A549 (cell line): ENCODE data around the gene KRTAP12-2. TPM values are rescaled to one million over a fixed set of nuclear protein-coding genes. Genes with fewer than 3 reads are reported as not detected.

Experiments used
- ATAC-seq, 2 experiments: fragments of 200-7000 bp in 1 of 2; fragments of >200 bp in 1 of 2; cut with Nextera tagmentation in 1 of 2; cut with Tn5 transposase in 1 of 2; 3 replicates each; pipeline versions ENCODE4 v1.8.0 to v1.9.1; 2018 to 2020; ENCODE audit warnings: mild to moderate bottlenecking in 1 of 2, moderate library complexity in 1 of 2
- CTCF ChIA-PET: fragments of 300-600 bp; sonication (Branson Sonifier 250); formaldehyde crosslinking; extraction: SDS; loops from one replicate; lab custom pipeline; 2021; ENCODE audit warnings: antibody characterized with exemption, inconsistent platforms; lab: Yijun Ruan, JAX
- POLR2A ChIA-PET: fragments of 350-600 bp; formaldehyde crosslinking; extraction: SDS; loops from one replicate; lab custom pipeline; 2021; ENCODE audit warnings: antibody characterized with exemption, inconsistent platforms; lab: Yijun Ruan, JAX
- DNase-seq, 2 experiments: peaks; one replicate each; pipeline versions ENCODE4 v3.0.0 to v3.0.0-alpha.2; 2011 to 2016; ENCODE audit warnings: low read depth in 1 of 2, low spot score in 1 of 2
- FAIRE-seq: peaks from 2 replicates; lab custom pipeline; 2011; peaks lifted over from hg19 to GRCh38; lab: Jason Lieb, UNC
- H3K27ac ChIP-seq, 2 experiments: fragments of >200 bp; sonication (Bioruptor Twin); formaldehyde crosslinking; 3 replicates each; pipeline ENCODE4 v1.5.1; 2016 to 2017
- H3K4me1 ChIP-seq: fragments of >200 bp; sonication (Bioruptor Twin); formaldehyde crosslinking; 3 replicates; pipeline ENCODE4 v1.6.1; 2016
- H3K4me2 ChIP-seq: fragments of >200 bp; sonication (Bioruptor Twin); formaldehyde crosslinking; 3 replicates; pipeline ENCODE4 v1.6.1; 2016
- H3K4me3 ChIP-seq: fragments of >200 bp; sonication (Bioruptor Twin); formaldehyde crosslinking; 3 replicates; pipeline ENCODE4 v1.5.1; 2016
- H3K9me3 ChIP-seq: fragments of >200 bp; sonication (Bioruptor Twin); formaldehyde crosslinking; 3 replicates; pipeline ENCODE4 v1.6.1; 2016
- CBX2 ChIP-seq: fragments of 200-600 bp; sonication (generic); IDR thresholded peaks from 2 replicates; pipeline ENCODE4 v1.6.1; 2016; ENCODE audit warnings: low read depth, mild to moderate bottlenecking, borderline replicate concordance
- CBX8 ChIP-seq: fragments of 200-600 bp; sonication (generic); IDR thresholded peaks from 2 replicates; pipeline ENCODE4 v1.6.1; 2016
- CEBPB ChIP-seq, 2 experiments: fragments of >200 bp in 1 of 2; sonication (Bioruptor Twin) in 1 of 2; formaldehyde crosslinking in 1 of 2; IDR thresholded peaks; 2 replicates each; pipeline ENCODE4 v1.6.1; 2012 to 2016
- CHD2 ChIP-seq: fragments of 150-350 bp; IDR thresholded peaks from 2 replicates; pipeline ENCODE4 v1.6.1; 2014; ENCODE audit warnings: low read length; ENCODE audit not compliant: partially characterized antibody
- CTCF ChIP-seq: fragments of >200 bp; sonication (Bioruptor Twin); formaldehyde crosslinking; IDR thresholded peaks from 3 replicates; pipeline ENCODE4 v1.5.1; 2016
- EHF ChIP-seq: fragments of 250-450 bp; sonication (Bioruptor Pico); IDR thresholded peaks from 2 replicates; pipeline ENCODE4 v1.5.0; 2020; ENCODE audit warnings: mild to moderate bottlenecking
- ESRRA ChIP-seq: fragments of 150-350 bp; IDR thresholded peaks from 2 replicates; pipeline ENCODE4 v1.6.1; 2014; ENCODE audit warnings: mild to moderate bottlenecking, low read length, borderline replicate concordance
- FOSB ChIP-seq: fragments of 250-450 bp; sonication (Bioruptor Pico); IDR thresholded peaks from 2 replicates; pipeline ENCODE4 v1.5.0; 2020; ENCODE audit warnings: mild to moderate bottlenecking, moderate library complexity
- HDAC2 ChIP-seq: fragments of 200-600 bp; sonication (generic); IDR thresholded peaks from 2 replicates; pipeline ENCODE4 v1.6.1; 2016
- HEYL ChIP-seq: fragments of 250-450 bp; sonication (Bioruptor Pico); IDR thresholded peaks from 2 replicates; pipeline ENCODE4 v1.8.0; 2021; ENCODE audit warnings: mild to moderate bottlenecking, moderate library complexity
- HOXA7 ChIP-seq: fragments of 250-450 bp; sonication (Bioruptor Pico); IDR thresholded peaks from 2 replicates; pipeline ENCODE4 v1.5.0; 2020; ENCODE audit warnings: mild to moderate bottlenecking, moderate library complexity
- JUN ChIP-seq, 2 experiments: fragments of >200 bp; sonication (Bioruptor Twin); formaldehyde crosslinking; IDR thresholded peaks; 2 replicates in 1 of 2; 3 replicates in 1 of 2; pipeline ENCODE4 v1.6.1; 2016 to 2017
- JUNB ChIP-seq: fragments of >200 bp; sonication (Bioruptor Twin); formaldehyde crosslinking; IDR thresholded peaks from 2 replicates; pipeline ENCODE4 v1.6.1; 2016
- KDM1A ChIP-seq: fragments of 200-600 bp; sonication (generic); IDR thresholded peaks from 2 replicates; pipeline ENCODE4 v1.6.1; 2016; ENCODE audit warnings: low read depth, mild to moderate bottlenecking
- KDM5A ChIP-seq: fragments of 200-600 bp; sonication (generic); IDR thresholded peaks from 2 replicates; pipeline ENCODE4 v1.6.1; 2016; ENCODE audit warnings: antibody characterized with exemption, mild to moderate bottlenecking
- MAFK ChIP-seq: fragments of 450-650 bp; IDR thresholded peaks from 2 replicates; pipeline ENCODE4 v1.6.1; 2014; ENCODE audit not compliant: partially characterized antibody
- MYC ChIP-seq: IDR thresholded peaks from 2 replicates; pipeline ENCODE4 v1.6.1; 2012; ENCODE audit warnings: mild to moderate bottlenecking, inconsistent platforms, low read length, improper control_type of control experiment, borderline replicate concordance
- NFE2L2 ChIP-seq: fragments of 150-350 bp; conservative IDR thresholded peaks from 2 replicates; pipeline ENCODE4 v1.6.1; 2014; ENCODE audit warnings: low read length
- RAD21 ChIP-seq, 2 experiments: fragments of >200 bp in 1 of 2; sonication (Bioruptor Twin) in 1 of 2; formaldehyde crosslinking in 1 of 2; IDR thresholded peaks in 1 of 2; conservative IDR thresholded peaks in 1 of 2; 2 replicates in 1 of 2; 3 replicates in 1 of 2; pipeline ENCODE4 v1.6.1; 2012 to 2018; ENCODE audit warnings: inconsistent platforms in 1 of 2
- RNF2 ChIP-seq: fragments of 200-600 bp; sonication (generic); IDR thresholded peaks from 2 replicates; pipeline ENCODE4 v1.6.1; 2016; ENCODE audit warnings: low read depth, mild to moderate bottlenecking, antibody characterized with exemption, moderate library complexity, borderline replicate concordance
- SREBF2 ChIP-seq: fragments of 450-650 bp; IDR thresholded peaks from 2 replicates; pipeline ENCODE4 v1.6.1; 2014; ENCODE audit warnings: mild to moderate bottlenecking, moderate library complexity
- TFCP2L1 ChIP-seq: fragments of 250-450 bp; sonication (Bioruptor Pico); IDR thresholded peaks from 2 replicates; pipeline ENCODE4 v1.5.0; 2021; ENCODE audit warnings: mild to moderate bottlenecking
- USF2 ChIP-seq: fragments of 450-650 bp; IDR thresholded peaks from 2 replicates; pipeline ENCODE4 v1.6.1; 2014; ENCODE audit warnings: antibody characterized with exemption
- ZC3H11A ChIP-seq: fragments of 450-650 bp; IDR thresholded peaks from 2 replicates; pipeline ENCODE4 v1.6.1; 2014; ENCODE audit warnings: antibody characterized with exemption, mild to moderate bottlenecking
- ZFP36 ChIP-seq: fragments of 450-650 bp; IDR thresholded peaks from 2 replicates; pipeline ENCODE4 v1.6.1; 2014; ENCODE audit warnings: borderline replicate concordance; ENCODE audit not compliant: partially characterized antibody
- ZNF302 ChIP-seq: fragments of 250-450 bp; sonication (Bioruptor Pico); IDR thresholded peaks from 2 replicates; pipeline ENCODE4 v1.9.0; 2021; ENCODE audit warnings: inconsistent platforms, mild to moderate bottlenecking, moderate library complexity
- ZSCAN20 ChIP-seq: fragments of 250-450 bp; sonication (Bioruptor Pico); IDR thresholded peaks from 2 replicates; pipeline ENCODE4 v1.8.0; 2022; ENCODE audit warnings: mild to moderate bottlenecking, moderate library complexity
- WGBS: methylation state at CpG from one replicate; pipeline ENCODE4 v1.1.6; 2017; ENCODE audit errors: missing lambda C conversion rate; 5-methylcytosine and 5-hydroxymethylcytosine counted together
- polyA plus RNA-seq, 4 experiments: library from polyadenylated mRNA; depleted of rRNA in 3 of 4; stranded (reverse); fragments of >200 nt; fragmentation: RNase III in 1 of 4; extraction: RNeasy Plus Mini Kit Qiagen cat#74134 plus additional on column Dnase treatment in 1 of 4; gene quantifications; 2 replicates in 3 of 4; 3 replicates in 1 of 4; pipeline ENCODE4 v1.2.3, GENCODE V29; 2011 to 2017
- TF ChIP-seq, protein P1 (sequence below): fragments of >200 bp; sonication (Bioruptor Twin); formaldehyde crosslinking; IDR thresholded peaks from 2 replicates; pipeline ENCODE4 v1.6.1; 2016
- TF ChIP-seq, protein P2 (sequence below): fragments of 150-350 bp; IDR thresholded peaks from 2 replicates; pipeline ENCODE4 v1.6.1; 2014; ENCODE audit warnings: low read depth, mild to moderate bottlenecking, low read length

KRTAP12-2 gene
- polyA plus RNA-seq, 2 of the 4 experiments (the other 2 are of a cell fraction) = not detected

DNA sequence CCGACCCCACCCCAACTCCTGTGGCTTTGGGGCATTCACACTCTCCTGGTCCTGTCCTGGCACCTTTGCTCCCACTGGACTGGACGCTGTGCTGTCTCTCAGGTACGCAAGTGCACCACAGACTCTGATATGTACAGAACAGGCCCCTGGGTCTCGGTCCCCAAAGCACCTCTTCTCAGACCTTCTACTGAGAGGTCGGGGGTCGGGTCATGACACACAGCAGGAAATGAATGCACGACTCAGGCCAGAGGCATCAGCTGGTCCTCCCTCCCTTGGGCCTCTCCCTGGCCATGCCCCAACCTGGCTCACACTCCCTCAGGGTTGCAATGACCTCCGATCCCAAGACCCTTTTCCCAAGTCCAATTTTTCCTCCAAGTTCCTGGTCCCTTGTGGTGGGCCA is 28.5 kb upstream of the KRTAP12-2 start:
- TF ChIP-seq JUN (IDR thresholded peaks at IDR 0.05) (no peak), JUNB (no peak), KDM5A (no peak)
- DNase-seq (no peak), ATAC-seq (no peak), FAIRE-seq (no peak)
- WGBS = 28% methylated on average over 8 of the region's 8 CpGs
- Histone ChIP-seq H3K9me3 (peaks cover 14% of the 10 kb centered on the region; the same call in 2 of the 3 replicates), H3K4me1 (no peaks in the 10 kb centered on the region), H3K27ac (no peak overlapping the region), H3K4me3 (no peak overlapping the region), H3K4me2 (no peak overlapping the region)
- CTCF ChIA-PET = no interaction called here
- POLR2A ChIA-PET = no interaction called here

DNA sequence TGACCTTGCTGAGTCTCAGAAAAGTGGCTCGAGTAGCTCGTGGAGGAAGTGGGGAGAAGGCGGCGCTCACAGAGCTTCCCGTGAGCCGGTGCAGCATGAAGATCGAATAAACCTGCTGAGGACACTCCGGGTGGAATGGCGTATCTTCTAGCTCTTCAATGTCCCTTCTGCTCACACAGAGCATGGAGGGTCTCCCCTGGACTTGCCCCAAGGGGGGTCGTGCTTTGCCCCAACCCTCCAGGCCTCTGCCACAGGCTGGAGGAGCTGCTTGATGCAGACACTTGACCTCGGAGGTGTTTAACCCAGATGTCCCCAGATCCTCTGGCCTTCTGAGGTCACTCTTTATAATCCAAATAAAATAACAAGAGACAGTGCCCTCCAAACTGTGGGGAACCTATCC is 28.0 kb upstream of the KRTAP12-2 start:
- H3K27ac ChIP-seq = no peak overlapping the region
- DNase-seq (no peak), FAIRE-seq (no peak), ATAC-seq (no peak)
- H3K4me1 ChIP-seq = no peaks in the 10 kb centered on the region
- 69% methylated on average over 9 of the region's 11 CpGs for WGBS
- no peak overlapping the region for H3K4me2 ChIP-seq
- H3K4me3 ChIP-seq = no peak overlapping the region
- ChIA-PET CTCF (interaction anchor here (0.7 kb wide), 1 partner anchor 16 kb away, joined by 3 read pairs; the partner anchor contains the start of gene TSPEAR), POLR2A (no interaction called here)
- TF ChIP-seq ZNF302 = no peak
- TF ChIP-seq ZSCAN20 (CRISPR knock-in tag) = no peak
- TF ChIP-seq MYC = no peak
- TF ChIP-seq NFE2L2 = no peak
- TF ChIP-seq, protein P1, sequence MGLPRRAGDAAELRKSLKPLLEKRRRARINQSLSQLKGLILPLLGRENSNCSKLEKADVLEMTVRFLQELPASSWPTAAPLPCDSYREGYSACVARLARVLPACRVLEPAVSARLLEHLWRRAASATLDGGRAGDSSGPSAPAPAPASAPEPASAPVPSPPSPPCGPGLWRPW = no peak
- TF ChIP-seq USF2 = no peak
- no peak for TF ChIP-seq CHD2
- no peak for TF ChIP-seq HDAC2
- no peak for TF ChIP-seq ESRRA
- TF ChIP-seq, protein P2, sequence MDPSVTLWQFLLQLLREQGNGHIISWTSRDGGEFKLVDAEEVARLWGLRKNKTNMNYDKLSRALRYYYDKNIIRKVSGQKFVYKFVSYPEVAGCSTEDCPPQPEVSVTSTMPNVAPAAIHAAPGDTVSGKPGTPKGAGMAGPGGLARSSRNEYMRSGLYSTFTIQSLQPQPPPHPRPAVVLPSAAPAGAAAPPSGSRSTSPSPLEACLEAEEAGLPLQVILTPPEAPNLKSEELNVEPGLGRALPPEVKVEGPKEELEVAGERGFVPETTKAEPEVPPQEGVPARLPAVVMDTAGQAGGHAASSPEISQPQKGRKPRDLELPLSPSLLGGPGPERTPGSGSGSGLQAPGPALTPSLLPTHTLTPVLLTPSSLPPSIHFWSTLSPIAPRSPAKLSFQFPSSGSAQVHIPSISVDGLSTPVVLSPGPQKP = no peak
- TF ChIP-seq KDM1A = no peak
- no peak for TF ChIP-seq CEBPB (IDR thresholded peaks at IDR 0.05)
- no peak for TF ChIP-seq FOSB
- TF ChIP-seq ZFP36 = no peak
- no peak for TF ChIP-seq RNF2
- TF ChIP-seq CBX2 = no peak
- TF ChIP-seq EHF (CRISPR knock-in tag) = no peak
- TF ChIP-seq ZC3H11A = no peak
- H3K9me3 ChIP-seq = peaks cover 14% of the 10 kb centered on the region; the same call in 2 of the 3 replicates

GRCh38 chr21:44692798-44693512 is 26.2 kb upstream of the KRTAP12-2 start:
- H3K4me3 ChIP-seq = no peak overlapping the region
- H3K4me2 ChIP-seq = no peak overlapping the region
- ChIA-PET POLR2A (no interaction called here), CTCF (no interaction called here)
- TF ChIP-seq CTCF = no peak
- no peak for TF ChIP-seq SREBF2
- no peak for TF ChIP-seq HOXA7 (CRISPR knock-in tag)
- no peak for TF ChIP-seq HEYL (CRISPR knock-in tag)
- no peak for TF ChIP-seq CHD2
- TF ChIP-seq JUNB = no peak
- no peak for TF ChIP-seq RAD21 (conservative IDR thresholded peaks at IDR 0.05 in 1 of 2, IDR thresholded peaks at IDR 0.05 in 1 of 2)
- no peak for TF ChIP-seq CBX8
- TF ChIP-seq CBX2 = no peak
- no peak for TF ChIP-seq MAFK
- no peak for TF ChIP-seq TFCP2L1 (CRISPR knock-in tag)
- H3K9me3 ChIP-seq = peaks cover 14% of the 10 kb centered on the region; the same call in 2 of the 3 replicates
- no peaks in the 10 kb centered on the region for H3K4me1 ChIP-seq
- DNase-seq (no peak), ATAC-seq (no peak), FAIRE-seq (no peak)
- WGBS = 34% methylated on average over 2 of the region's 2 CpGs
- H3K27ac ChIP-seq = no peak overlapping the region
